GM23338 (cell line): ENCODE data around the gene GGA2. TPM values are rescaled to one million over a fixed set of nuclear protein-coding genes. Genes with fewer than 3 reads are reported as not detected.
A peak's percentile ranks its signal among the peaks of the same experiment; 100 is the strongest.

Experiments
- ATAC-seq: fragments of 200-7000 bp; cut with Tn5 transposase; 3 replicates; pipeline ENCODE4 v1.9.1; 2020
- DNase-seq: peaks from one replicate; pipeline ENCODE4 v3.0.0-alpha.2; 2015; ENCODE audit warnings: low spot score
- H2AFZ ChIP-seq: fragments of 200-600 bp; sonication (generic); 2 replicates; pipeline ENCODE4 v1.8.0; 2016; ENCODE audit warnings: antibody characterized with exemption, mild to moderate bottlenecking, moderate library complexity
- H3F3A ChIP-seq: fragments of 200-600 bp; sonication (generic); replicated peaks from 2 replicates; pipeline ENCODE4 v1.8.0; 2017; ENCODE audit warnings: antibody characterized with exemption, mixed run types, low read depth
- H3K27ac ChIP-seq: fragments of 200-600 bp; sonication (generic); 2 replicates; pipeline ENCODE4 v1.6.1; 2016; ENCODE audit warnings: low read depth
- H3K27me3 ChIP-seq: fragments of 200-600 bp; sonication (generic); 2 replicates; pipeline ENCODE4 v1.8.0; 2016; ENCODE audit warnings: mild to moderate bottlenecking, mixed run types, moderate library complexity; ENCODE audit not compliant: insufficient read depth
- H3K36me3 ChIP-seq: fragments of 200-600 bp; sonication (generic); 2 replicates; pipeline ENCODE4 v1.8.0; 2016; ENCODE audit warnings: mild to moderate bottlenecking; ENCODE audit not compliant: insufficient read depth
- H3K4me1 ChIP-seq: fragments of 200-600 bp; sonication (generic); 2 replicates; pipeline ENCODE4 v1.8.0; 2016; ENCODE audit warnings: mild to moderate bottlenecking, moderate library complexity; ENCODE audit not compliant: insufficient read depth
- H3K4me2 ChIP-seq: fragments of 200-600 bp; sonication (generic); 2 replicates; pipeline ENCODE4 v1.7.1; 2017; ENCODE audit warnings: mixed run types
- H3K4me3 ChIP-seq: fragments of 200-600 bp; sonication (generic); 2 replicates; pipeline ENCODE4 v1.6.1; 2016; ENCODE audit warnings: mixed run types
- H3K79me2 ChIP-seq: fragments of 200-600 bp; sonication (generic); replicated peaks from 2 replicates; pipeline ENCODE4 v1.8.0; 2017; ENCODE audit warnings: mild to moderate bottlenecking; ENCODE audit not compliant: insufficient read depth
- H3K9me2 ChIP-seq: fragments of 200-600 bp; sonication (generic); 2 replicates; pipeline ENCODE4 v1.8.0; 2017; ENCODE audit not compliant: insufficient read depth
- H4K20me1 ChIP-seq: fragments of 200-600 bp; sonication (generic); replicated peaks from 2 replicates; pipeline ENCODE4 v1.8.0; 2017; ENCODE audit warnings: mild to moderate bottlenecking; ENCODE audit not compliant: insufficient read depth
- H3K27ac Mint-ChIP-seq: 2 replicates; pipeline ENCODE4 v1.8.0; 2020; ENCODE audit warnings: inconsistent platforms, mild to moderate bottlenecking, moderate library complexity, mixed read lengths
- H3K27me3 Mint-ChIP-seq: 3 replicates; pipeline ENCODE4 v1.8.0; 2022; ENCODE audit warnings: low read depth, mild to moderate bottlenecking, moderate library complexity, mixed read lengths, inconsistent platforms; ENCODE audit not compliant: insufficient read depth, poor library complexity
- H3K36me3 Mint-ChIP-seq: 3 replicates; pipeline ENCODE4 v1.8.0; 2021; ENCODE audit warnings: low read depth, mild to moderate bottlenecking, inconsistent platforms, moderate library complexity, mixed read lengths
- H3K4me1 Mint-ChIP-seq: 3 replicates; pipeline ENCODE4 v1.8.0; 2020; ENCODE audit warnings: mild to moderate bottlenecking, inconsistent platforms, mixed read lengths
- H3K4me3 Mint-ChIP-seq: 3 replicates; pipeline ENCODE4 v1.8.0; 2021; ENCODE audit warnings: moderate library complexity, mild to moderate bottlenecking, inconsistent platforms, mixed read lengths
- H3K9me3 Mint-ChIP-seq: 3 replicates; pipeline ENCODE4 v1.8.0; 2020; ENCODE audit warnings: moderate library complexity, mild to moderate bottlenecking, inconsistent platforms, mixed read lengths
- CREB1 ChIP-seq: fragments of 250-450 bp; sonication (Bioruptor Pico); IDR thresholded peaks from 2 replicates; pipeline ENCODE4 v1.5.0; 2020; ENCODE audit warnings: low read depth, mild to moderate bottlenecking, moderate library complexity
- CTCF ChIP-seq, 2 experiments: fragments of 200-600 bp in 1 of 2; sonication (generic) in 1 of 2; conservative IDR thresholded peaks; 2 replicates each; pipeline versions ENCODE4 v1.5.1 to v1.6.1; 2016 to 2017; ENCODE audit warnings: antibody characterized with exemption in 2 of 2, low read depth in 2 of 2, mild to moderate bottlenecking in 2 of 2, moderate library complexity in 1 of 2
- ETS1 ChIP-seq: IDR thresholded peaks from 2 replicates; pipeline ENCODE4 v1.6.1; 2016; ENCODE audit warnings: antibody characterized with exemption
- EZH2 ChIP-seq: fragments of 200-600 bp; sonication (generic); IDR thresholded peaks from one replicate; pipeline ENCODE4 v1.8.0; 2017; ENCODE audit warnings: antibody characterized with exemption, mild to moderate bottlenecking, low read depth; ENCODE audit not compliant: unreplicated experiment
- EZH2phosphoT487 ChIP-seq: fragments of 200-600 bp; sonication (generic); IDR thresholded peaks from one replicate; pipeline ENCODE4 v1.8.1; 2018; ENCODE audit warnings: antibody characterized with exemption; ENCODE audit not compliant: unreplicated experiment
- JUNB ChIP-seq: IDR thresholded peaks from one replicate; pipeline ENCODE4 v1.6.1; 2016; ENCODE audit warnings: antibody characterized with exemption; ENCODE audit not compliant: unreplicated experiment
- NANOG ChIP-seq: IDR thresholded peaks from 2 replicates; pipeline ENCODE4 v1.6.1; 2016; ENCODE audit warnings: antibody characterized with exemption, borderline replicate concordance
- POLR2AphosphoS5 ChIP-seq: IDR thresholded peaks from 2 replicates; pipeline ENCODE4 v1.6.1; 2016; ENCODE audit warnings: antibody characterized with exemption, low read depth
- REST ChIP-seq: IDR thresholded peaks from one replicate; pipeline ENCODE4 v1.6.1; 2018; ENCODE audit warnings: antibody characterized with exemption; ENCODE audit not compliant: unreplicated experiment
- STAT1 ChIP-seq: IDR thresholded peaks from one replicate; pipeline ENCODE4 v1.6.1; 2016; ENCODE audit warnings: antibody characterized with exemption; ENCODE audit not compliant: unreplicated experiment
- ZNF114 ChIP-seq: fragments of 250-450 bp; sonication (Bioruptor Pico); IDR thresholded peaks from 2 replicates; pipeline ENCODE4 v1.5.0; 2020; ENCODE audit warnings: mild to moderate bottlenecking, moderate library complexity
- ZNF331 ChIP-seq: fragments of 250-450 bp; sonication (Bioruptor Pico); IDR thresholded peaks from 2 replicates; pipeline ENCODE4 v1.5.0; 2020; ENCODE audit warnings: low read depth, mild to moderate bottlenecking, moderate library complexity
- ZNF462 ChIP-seq: fragments of 250-450 bp; sonication (Bioruptor Pico); IDR thresholded peaks from 2 replicates; pipeline ENCODE4 v1.5.0; 2020; ENCODE audit warnings: mild to moderate bottlenecking, moderate library complexity
- polyA plus RNA-seq: library from polyadenylated mRNA; unstranded; fragments of >200 nt; fragmentation: Nextera tagmentation; extraction: Ambion mirVana; gene quantifications from 2 replicates; pipeline ENCODE4 v1.2.1, GENCODE V29; 2016
- total RNA-seq: library from RNA; depleted of rRNA; stranded (reverse); fragments of >200 nt; shearing (Covaris generic); gene quantifications from 2 replicates; pipeline ENCODE4 v1.2.3, GENCODE V29; 2014

The GGA2 gene
- total and polyA plus RNA-seq, 2 experiments from 2014 or later: 40.3 to 76.6 TPM

GRCh38 chr16:23497543-23497868 is 12.8 kb downstream of the GGA2 start:
- H3K27me3 ChIP-seq: no peaks in the 10 kb centered on the region
- no peaks in the 10 kb centered on the region for H3K9me3 Mint-ChIP-seq
- peaks cover 68% of the 10 kb centered on the region for H3K79me2 ChIP-seq
- H3K27ac Mint-ChIP-seq: peak overlapping the region; percentile 33
- no peak overlapping the region for H3K4me3 Mint-ChIP-seq
- ATAC-seq: no peak
- H3F3A ChIP-seq: no peaks in the 10 kb centered on the region
- DNase-seq: no peak
- H2AFZ ChIP-seq: no peak overlapping the region
- no peak for TF ChIP-seq NANOG
- no peak for TF ChIP-seq CREB1 (CRISPR knock-in tag)
- no peak for TF ChIP-seq ETS1
- no peak for TF ChIP-seq EZH2
- no peak for TF ChIP-seq EZH2phosphoT487
- no peak for TF ChIP-seq ZNF114 (CRISPR knock-in tag)
- no peak for TF ChIP-seq JUNB
- TF ChIP-seq POLR2AphosphoS5: no peak
- no peak for TF ChIP-seq ZNF462 (CRISPR knock-in tag)
- no peak for TF ChIP-seq STAT1
- no peak for TF ChIP-seq REST
- TF ChIP-seq ZNF331 (CRISPR knock-in tag): no peak
- no peak for TF ChIP-seq CTCF (conservative IDR thresholded peaks at IDR 0.05; ENCODE audit: low read depth in 2 of 2)
- no peaks in the 10 kb centered on the region for H3K9me2 ChIP-seq
- no peak overlapping the region for H3K4me2 ChIP-seq
- peaks cover 24% of the 10 kb centered on the region for H3K4me1 Mint-ChIP-seq
- no peak overlapping the region for H3K4me3 ChIP-seq
- peaks cover 2% of the 10 kb centered on the region for H3K27me3 Mint-ChIP-seq
- H3K27ac ChIP-seq: peak overlapping the region; percentile 55; the same call in 1 of the 2 replicates
- H3K4me1 ChIP-seq: peaks cover 10% of the 10 kb centered on the region; the same call in 1 of the 2 replicates
- peaks cover 41% of the 10 kb centered on the region for H3K36me3 Mint-ChIP-seq
- peaks cover 29% of the 10 kb centered on the region for H3K36me3 ChIP-seq
- peaks cover 68% of the 10 kb centered on the region for H4K20me1 ChIP-seq
